GM23338 (cell line): ENCODE data around the gene CRYAB. TPM values are rescaled to one million over a fixed set of nuclear protein-coding genes. Genes with fewer than 3 reads are reported as not detected.

Experiments used
- ATAC-seq: fragments of 200-7000 bp; cut with Tn5 transposase; 3 replicates; pipeline ENCODE4 v1.9.1; 2020
- DNase-seq: peaks from one replicate; pipeline ENCODE4 v3.0.0-alpha.2; 2015; ENCODE audit warnings: low spot score
- H2AFZ ChIP-seq: fragments of 200-600 bp; sonication (generic); 2 replicates; pipeline ENCODE4 v1.8.0; 2016; ENCODE audit warnings: antibody characterized with exemption, mild to moderate bottlenecking, moderate library complexity
- H3F3A ChIP-seq: fragments of 200-600 bp; sonication (generic); replicated peaks from 2 replicates; pipeline ENCODE4 v1.8.0; 2017; ENCODE audit warnings: antibody characterized with exemption, mixed run types, low read depth
- H3K27ac ChIP-seq: fragments of 200-600 bp; sonication (generic); 2 replicates; pipeline ENCODE4 v1.6.1; 2016; ENCODE audit warnings: low read depth
- H3K27me3 ChIP-seq: fragments of 200-600 bp; sonication (generic); 2 replicates; pipeline ENCODE4 v1.8.0; 2016; ENCODE audit warnings: mild to moderate bottlenecking, mixed run types, moderate library complexity; ENCODE audit not compliant: insufficient read depth
- H3K36me3 ChIP-seq: fragments of 200-600 bp; sonication (generic); 2 replicates; pipeline ENCODE4 v1.8.0; 2016; ENCODE audit warnings: mild to moderate bottlenecking; ENCODE audit not compliant: insufficient read depth
- H3K4me1 ChIP-seq: fragments of 200-600 bp; sonication (generic); 2 replicates; pipeline ENCODE4 v1.8.0; 2016; ENCODE audit warnings: mild to moderate bottlenecking, moderate library complexity; ENCODE audit not compliant: insufficient read depth
- H3K4me2 ChIP-seq: fragments of 200-600 bp; sonication (generic); 2 replicates; pipeline ENCODE4 v1.7.1; 2017; ENCODE audit warnings: mixed run types
- H3K4me3 ChIP-seq: fragments of 200-600 bp; sonication (generic); 2 replicates; pipeline ENCODE4 v1.6.1; 2016; ENCODE audit warnings: mixed run types
- H3K79me2 ChIP-seq: fragments of 200-600 bp; sonication (generic); replicated peaks from 2 replicates; pipeline ENCODE4 v1.8.0; 2017; ENCODE audit warnings: mild to moderate bottlenecking; ENCODE audit not compliant: insufficient read depth
- H3K9me2 ChIP-seq: fragments of 200-600 bp; sonication (generic); 2 replicates; pipeline ENCODE4 v1.8.0; 2017; ENCODE audit not compliant: insufficient read depth
- H4K20me1 ChIP-seq: fragments of 200-600 bp; sonication (generic); replicated peaks from 2 replicates; pipeline ENCODE4 v1.8.0; 2017; ENCODE audit warnings: mild to moderate bottlenecking; ENCODE audit not compliant: insufficient read depth
- H3K27ac Mint-ChIP-seq: 2 replicates; pipeline ENCODE4 v1.8.0; 2020; ENCODE audit warnings: inconsistent platforms, mild to moderate bottlenecking, moderate library complexity, mixed read lengths
- H3K27me3 Mint-ChIP-seq: 3 replicates; pipeline ENCODE4 v1.8.0; 2022; ENCODE audit warnings: low read depth, mild to moderate bottlenecking, moderate library complexity, mixed read lengths, inconsistent platforms; ENCODE audit not compliant: insufficient read depth, poor library complexity
- H3K36me3 Mint-ChIP-seq: 3 replicates; pipeline ENCODE4 v1.8.0; 2021; ENCODE audit warnings: low read depth, mild to moderate bottlenecking, inconsistent platforms, moderate library complexity, mixed read lengths
- H3K4me1 Mint-ChIP-seq: 3 replicates; pipeline ENCODE4 v1.8.0; 2020; ENCODE audit warnings: mild to moderate bottlenecking, inconsistent platforms, mixed read lengths
- H3K4me3 Mint-ChIP-seq: 3 replicates; pipeline ENCODE4 v1.8.0; 2021; ENCODE audit warnings: moderate library complexity, mild to moderate bottlenecking, inconsistent platforms, mixed read lengths
- H3K9me3 Mint-ChIP-seq: 3 replicates; pipeline ENCODE4 v1.8.0; 2020; ENCODE audit warnings: moderate library complexity, mild to moderate bottlenecking, inconsistent platforms, mixed read lengths
- CREB1 ChIP-seq: fragments of 250-450 bp; sonication (Bioruptor Pico); IDR thresholded peaks from 2 replicates; pipeline ENCODE4 v1.5.0; 2020; ENCODE audit warnings: low read depth, mild to moderate bottlenecking, moderate library complexity
- CTCF ChIP-seq, 2 experiments: fragments of 200-600 bp in 1 of 2; sonication (generic) in 1 of 2; conservative IDR thresholded peaks; 2 replicates each; pipeline versions ENCODE4 v1.5.1 to v1.6.1; 2016 to 2017; ENCODE audit warnings: antibody characterized with exemption in 2 of 2, low read depth in 2 of 2, mild to moderate bottlenecking in 2 of 2, moderate library complexity in 1 of 2
- ETS1 ChIP-seq: IDR thresholded peaks from 2 replicates; pipeline ENCODE4 v1.6.1; 2016; ENCODE audit warnings: antibody characterized with exemption
- EZH2phosphoT487 ChIP-seq: fragments of 200-600 bp; sonication (generic); IDR thresholded peaks from one replicate; pipeline ENCODE4 v1.8.1; 2018; ENCODE audit warnings: antibody characterized with exemption; ENCODE audit not compliant: unreplicated experiment
- JUNB ChIP-seq: IDR thresholded peaks from one replicate; pipeline ENCODE4 v1.6.1; 2016; ENCODE audit warnings: antibody characterized with exemption; ENCODE audit not compliant: unreplicated experiment
- NANOG ChIP-seq: IDR thresholded peaks from 2 replicates; pipeline ENCODE4 v1.6.1; 2016; ENCODE audit warnings: antibody characterized with exemption, borderline replicate concordance
- POLR2AphosphoS5 ChIP-seq: IDR thresholded peaks from 2 replicates; pipeline ENCODE4 v1.6.1; 2016; ENCODE audit warnings: antibody characterized with exemption, low read depth
- STAT1 ChIP-seq: IDR thresholded peaks from one replicate; pipeline ENCODE4 v1.6.1; 2016; ENCODE audit warnings: antibody characterized with exemption; ENCODE audit not compliant: unreplicated experiment
- ZNF114 ChIP-seq: fragments of 250-450 bp; sonication (Bioruptor Pico); IDR thresholded peaks from 2 replicates; pipeline ENCODE4 v1.5.0; 2020; ENCODE audit warnings: mild to moderate bottlenecking, moderate library complexity
- polyA plus RNA-seq: library from polyadenylated mRNA; unstranded; fragments of >200 nt; fragmentation: Nextera tagmentation; extraction: Ambion mirVana; gene quantifications from 2 replicates; pipeline ENCODE4 v1.2.1, GENCODE V29; 2016
- total RNA-seq: library from RNA; depleted of rRNA; stranded (reverse); fragments of >200 nt; shearing (Covaris generic); gene quantifications from 2 replicates; pipeline ENCODE4 v1.2.3, GENCODE V29; 2014

CRYAB gene
- total and polyA plus RNA-seq, 2 experiments from 2014 or later: 6.1 to 9.6 TPM

- no peak for TF ChIP-seq ZNF114 (CRISPR knock-in tag)
- TF ChIP-seq JUNB: no peak
- TF ChIP-seq ETS1: no peak
- no peak for TF ChIP-seq STAT1
- no peak for TF ChIP-seq CREB1 (CRISPR knock-in tag)
- no peak for TF ChIP-seq NANOG
- TF ChIP-seq POLR2AphosphoS5: no peak
- no peak for TF ChIP-seq EZH2phosphoT487
These were observed 39.8 kb downstream of the CRYAB start (continued) for GRCh38 chr11:111871693-111872161.

GRCh38 chr11:111870886-111871692 lies 40.5 kb downstream of the CRYAB start, which contains the start of gene ALG9:
TSS of gene ALG9 (minus strand) at chr11:111871581. CDS start at chr11:111871482, 99 bp downstream.
- H3K27me3 ChIP-seq: no peaks in the 10 kb centered on the region
- Mint-ChIP-seq H3K36me3 (peaks cover 13% of the 10 kb centered on the region), H3K27ac (peak within 1 kb of the TSS; percentile 54; the same call in 1 of the 2 replicates), H3K4me3 (peak within 1 kb of the TSS; percentile 95), H3K4me1 (peaks cover 11% of the 10 kb centered on the region; the same call in 2 of the 3 replicates), H3K27me3 (peaks cover 6% of the 10 kb centered on the region), H3K9me3 (no peaks in the 10 kb centered on the region)
- H4K20me1 ChIP-seq: no peaks in the 10 kb centered on the region
- H2AFZ ChIP-seq: peak within 1 kb of the TSS; percentile 95
- no peaks in the 10 kb centered on the region for H3F3A ChIP-seq
- peak within 1 kb of the TSS; percentile 79 for H3K4me2 ChIP-seq
- H3K9me2 ChIP-seq: no peaks in the 10 kb centered on the region
- no peaks in the 10 kb centered on the region for H3K79me2 ChIP-seq
- H3K4me3 ChIP-seq: peak within 1 kb of the TSS; percentile 80
- peak within 1 kb of the TSS; percentile 57; the same call in 1 of the 2 replicates for H3K27ac ChIP-seq
- 0 out of 2 replicates have a peak, but pooled peaks cover 6% of the 10 kb centered on the region for H3K36me3 ChIP-seq
- peak; percentile 84 for DNase-seq
- H3K4me1 ChIP-seq: peaks cover 12% of the 10 kb centered on the region; the same call in 1 of the 2 replicates
- ATAC-seq: peak; percentile 94
- no peak for TF ChIP-seq ETS1
- TF ChIP-seq POLR2AphosphoS5: 0 out of 2 replicates have a peak, but pooled peaks have one; percentile 54
- peak; percentile 4 to 56; a peak in 2 of 4 replicates for TF ChIP-seq CTCF (conservative IDR thresholded peaks at IDR 0.05; ENCODE audit: low read depth in 2 of 2)
